Mucosa of rectum (tissue), 2 donors: Measurements from ENCODE around the gene CDIP1.

Source experiments
- H3K27ac ChIP-seq, 2 donors: one replicate each; pipeline ENCODE4 v1.7.0; 2013; ENCODE audit warnings: inconsistent platforms in 2 of 2, low read depth in 2 of 2, low read length in 2 of 2
- H3K27me3 ChIP-seq, 2 donors: one replicate each; pipeline ENCODE4 v1.7.0; 2013; ENCODE audit warnings: low read length in 2 of 2; ENCODE audit not compliant: control insufficient read depth in 2 of 2, insufficient read depth in 2 of 2
- H3K36me3 ChIP-seq, 2 donors: one replicate each; pipeline ENCODE4 v1.7.0; 2013; ENCODE audit warnings: low read length in 2 of 2; ENCODE audit not compliant: control insufficient read depth in 2 of 2, insufficient read depth in 2 of 2
- H3K4me1 ChIP-seq, 2 donors: one replicate each; pipeline ENCODE4 v1.7.0; 2013; ENCODE audit warnings: low read length in 2 of 2, mild to moderate bottlenecking in 1 of 2; ENCODE audit not compliant: control insufficient read depth in 2 of 2, insufficient read depth in 2 of 2
- H3K4me3 ChIP-seq, 2 donors: one replicate each; pipeline ENCODE4 v1.7.0; 2013; ENCODE audit warnings: low read length in 2 of 2
- H3K9ac ChIP-seq, 2 donors: one replicate each; pipeline ENCODE4 v1.7.0; 2013; ENCODE audit warnings: low read length in 2 of 2, low read depth in 1 of 2, mild to moderate bottlenecking in 1 of 2
- H3K9me3 ChIP-seq, 2 donors: one replicate each; pipeline ENCODE4 v1.7.0; 2013; ENCODE audit warnings: low read length in 2 of 2; ENCODE audit not compliant: control insufficient read depth in 2 of 2
- donor health status: healthy.
- donor health status: Normal muscosa, but diverticular disease.

The CDIP1 gene

DNA sequence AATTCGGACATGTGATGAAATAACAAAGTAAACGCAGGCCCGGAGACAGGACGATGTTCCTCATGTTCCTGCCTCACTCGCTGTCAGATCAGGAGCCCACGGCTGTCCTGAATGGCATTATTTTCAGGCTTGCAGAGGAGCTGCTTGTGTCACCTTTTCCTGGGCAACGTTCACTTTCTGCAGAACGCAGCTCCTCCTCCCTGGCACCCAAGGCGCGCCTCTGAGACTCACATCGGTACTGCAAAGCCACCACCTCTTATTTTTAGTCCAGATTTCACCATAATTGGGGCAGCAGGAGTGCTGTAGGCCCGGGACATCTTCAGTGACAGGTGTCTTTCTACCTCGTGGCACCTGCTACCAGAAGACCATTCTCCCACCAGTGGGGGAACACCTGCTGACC is 9.6 kb upstream of the CDIP1 start:
- Histone ChIP-seq H3K4me1 (no peaks in the 10 kb centered on the region), H3K9me3 (no peaks in the 10 kb centered on the region), H3K27me3 (no peaks in the 10 kb centered on the region), H3K9ac (no peak overlapping the region), H3K27ac (no peak overlapping the region), H3K36me3 (no peaks in the 10 kb centered on the region), H3K4me3 (no peak overlapping the region)

DNA sequence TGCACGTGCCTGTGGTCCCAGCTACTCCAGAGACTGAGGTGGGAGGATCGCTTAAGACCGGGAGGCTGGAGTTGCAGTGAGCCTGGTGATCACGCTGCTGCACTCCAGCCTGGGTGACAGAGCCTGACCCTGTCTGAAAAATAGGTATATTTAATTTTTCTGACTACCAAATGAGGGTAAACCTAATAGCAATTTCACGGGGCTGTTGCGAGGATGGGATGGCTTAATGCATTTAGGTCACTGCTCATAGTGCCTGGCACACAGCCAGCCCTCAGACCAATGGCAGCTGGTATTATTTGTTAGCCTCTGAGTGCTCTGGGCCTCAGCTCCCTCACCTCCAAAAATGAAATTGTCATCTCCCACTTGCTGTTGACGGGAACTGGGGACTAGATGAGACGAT is 5.9 kb upstream of the CDIP1 start:
- Histone ChIP-seq H3K4me3 (no peak overlapping the region), H3K9me3 (peaks cover 0 to 3% of the 10 kb centered on the region in 2 donors), H3K36me3 (no peaks in the 10 kb centered on the region), H3K27me3 (no peaks in the 10 kb centered on the region), H3K9ac (no peak overlapping the region), H3K27ac (no peak overlapping the region), H3K4me1 (no peaks in the 10 kb centered on the region)

DNA sequence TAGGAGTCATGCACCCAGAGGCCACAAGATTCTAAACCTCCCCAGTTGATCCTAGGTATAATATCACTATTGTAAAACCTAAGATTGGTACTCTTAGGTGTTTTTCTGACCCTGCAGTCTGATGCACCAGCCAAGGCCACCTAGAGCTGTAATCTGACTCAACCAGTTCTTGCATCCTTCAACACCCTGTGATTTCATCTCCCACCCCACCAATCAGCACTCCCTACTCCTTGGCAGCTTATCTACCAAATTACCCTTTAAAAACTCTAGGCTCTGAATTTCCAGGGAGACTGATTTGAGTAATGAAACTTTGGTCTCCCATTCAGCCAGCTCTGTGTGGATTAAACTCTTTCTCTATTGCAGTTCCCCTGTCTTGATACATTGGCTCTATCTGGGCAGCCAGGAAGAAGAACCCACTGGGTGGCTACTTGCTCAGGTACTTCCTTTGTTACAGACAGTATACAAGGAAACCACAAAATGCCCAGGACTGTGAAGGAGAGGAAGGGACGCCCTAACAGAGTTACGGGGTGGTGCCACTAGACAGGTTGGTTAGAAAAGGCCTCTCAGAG is 1.2 kb upstream of the CDIP1 start:
- H3K9ac ChIP-seq, result no peak overlapping the region
- peaks cover 0 to 3% of the 10 kb centered on the region in 2 donors for H3K9me3 ChIP-seq
- no peak overlapping the region for H3K27ac ChIP-seq
- H3K36me3 ChIP-seq, result no peaks in the 10 kb centered on the region
- H3K27me3 ChIP-seq, result no peaks in the 10 kb centered on the region
- no peak overlapping the region for H3K4me3 ChIP-seq
- H3K4me1 ChIP-seq, result peaks cover 6 to 10% of the 10 kb centered on the region in 2 donors

DNA sequence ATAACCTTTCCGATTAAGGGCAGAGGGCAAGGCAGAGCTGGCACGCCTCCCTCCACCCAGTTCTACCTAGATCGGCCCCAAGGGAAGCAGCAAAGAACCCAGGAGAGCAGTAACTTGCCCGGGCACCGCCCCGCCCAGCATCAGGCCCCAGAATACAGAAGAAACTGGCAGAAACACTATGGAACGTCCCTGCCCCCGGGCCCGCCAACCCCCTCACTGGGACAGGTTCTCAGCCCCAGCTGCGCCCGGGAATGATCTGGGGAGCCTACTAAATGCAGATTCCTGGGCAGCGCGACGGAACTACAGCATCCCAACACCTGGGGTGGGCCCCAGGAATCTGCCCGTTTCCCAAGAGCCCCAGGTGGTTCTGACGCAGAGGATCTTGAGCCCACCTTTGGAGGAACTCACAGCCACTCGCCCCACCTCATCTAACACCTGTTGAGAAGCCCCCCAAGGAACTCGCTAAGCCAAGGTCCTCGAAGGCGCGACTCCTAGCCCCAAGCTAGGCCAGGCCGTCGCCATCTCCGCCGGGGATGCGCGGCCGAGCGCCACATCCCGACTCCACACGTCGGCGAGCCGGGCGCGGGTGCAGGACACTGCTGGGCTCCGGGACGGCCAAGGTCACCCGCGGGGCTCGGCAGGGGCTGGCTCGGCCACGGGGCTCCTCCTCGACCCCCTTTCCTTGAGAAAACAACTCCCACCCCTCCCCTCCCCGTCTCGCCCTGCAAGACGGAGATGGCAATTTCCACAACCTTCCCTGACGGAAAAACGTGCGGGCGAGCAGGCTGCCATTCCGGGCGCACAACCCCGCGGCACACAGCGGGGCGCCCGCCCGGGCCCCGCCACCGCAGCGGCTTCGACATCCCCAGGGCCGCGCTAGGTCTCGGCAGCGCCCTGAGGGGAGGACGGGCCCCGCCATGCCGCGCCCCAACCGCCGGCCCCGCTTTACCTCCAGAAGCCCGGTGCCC is 913 bp downstream of the CDIP1 start:
- H3K4me3 ChIP-seq, result peak overlapping the region; percentile 61 to 80
- peaks cover 6 to 10% of the 10 kb centered on the region in 2 donors for H3K4me1 ChIP-seq
- H3K27me3 ChIP-seq, result no peaks in the 10 kb centered on the region
- H3K9me3 ChIP-seq, result peaks cover 0 to 3% of the 10 kb centered on the region in 2 donors
- no peaks in the 10 kb centered on the region for H3K36me3 ChIP-seq
- peak overlapping the region; percentile 40 to 90 for H3K27ac ChIP-seq
- peak overlapping the region; percentile 24 to 79 for H3K9ac ChIP-seq

DNA sequence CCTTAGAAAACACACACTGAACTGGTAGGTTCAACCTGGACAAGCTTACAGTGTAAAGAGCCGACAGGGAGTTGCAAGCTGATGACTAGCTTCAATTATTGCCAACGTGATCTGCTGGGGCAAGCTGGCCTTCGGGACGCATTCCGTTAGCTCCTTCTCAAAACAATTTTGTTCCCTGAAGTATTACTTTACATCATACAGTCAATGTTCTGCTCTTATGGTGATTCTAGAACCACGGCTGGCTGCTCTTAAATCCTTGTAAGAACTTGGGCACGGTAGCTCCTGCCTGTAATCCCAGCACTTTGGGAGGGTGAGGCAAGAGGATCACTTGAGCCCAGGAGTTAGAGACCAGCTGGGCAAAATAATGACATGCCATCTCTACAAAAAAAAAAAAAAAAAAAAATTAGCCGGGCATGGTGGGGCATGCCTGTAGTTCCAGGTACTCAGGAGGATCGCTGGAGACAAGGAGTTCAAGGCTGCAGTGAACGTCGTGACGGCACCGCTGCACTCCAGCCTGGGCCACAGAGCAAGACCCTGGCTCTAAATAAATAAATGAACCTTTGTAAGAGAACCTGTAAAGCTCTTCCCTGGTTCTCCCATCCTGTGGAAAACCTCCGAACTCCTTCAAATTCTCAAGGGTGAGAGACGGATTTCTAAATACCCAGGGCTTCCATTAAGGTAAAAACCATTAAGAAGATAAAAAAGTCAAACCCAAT is 2.0 kb downstream of the CDIP1 start:
- Histone ChIP-seq H3K9ac (no peak overlapping the region), H3K9me3 (peaks cover 0 to 3% of the 10 kb centered on the region in 2 donors), H3K27me3 (no peaks in the 10 kb centered on the region), H3K36me3 (no peaks in the 10 kb centered on the region), H3K27ac (no peak overlapping the region), H3K4me3 (no peak overlapping the region), H3K4me1 (peaks cover 6 to 10% of the 10 kb centered on the region in 2 donors)

DNA sequence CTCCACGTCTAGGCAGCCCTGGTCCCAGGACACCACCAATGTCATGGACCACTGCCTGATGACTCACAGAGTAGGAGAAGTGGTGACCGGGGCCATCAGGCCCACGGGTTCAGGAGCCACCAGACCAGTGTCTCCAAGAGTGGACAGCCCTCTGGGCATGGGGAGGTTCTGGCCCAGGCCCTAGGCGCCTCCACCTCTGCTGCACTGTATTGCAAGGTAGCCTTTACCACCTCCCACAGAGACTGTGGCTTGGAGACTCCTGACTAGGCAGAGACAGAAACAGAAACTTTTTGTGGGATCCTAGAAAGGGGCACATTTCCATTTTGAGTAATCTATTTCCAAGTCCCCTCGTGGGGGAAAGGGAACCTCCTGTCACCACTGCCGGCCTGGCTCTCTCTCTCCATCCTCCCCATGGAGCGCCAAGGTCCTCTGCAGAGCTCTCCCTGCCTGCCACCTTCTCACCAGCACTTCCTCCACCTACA is 2.9 kb downstream of the CDIP1 start:
- Histone ChIP-seq H3K9me3 (peaks cover 0 to 3% of the 10 kb centered on the region in 2 donors), H3K36me3 (no peaks in the 10 kb centered on the region), H3K27me3 (no peaks in the 10 kb centered on the region), H3K9ac (no peak overlapping the region), H3K4me1 (peaks cover 6 to 10% of the 10 kb centered on the region in 2 donors), H3K27ac (no peak overlapping the region), H3K4me3 (no peak overlapping the region)

DNA sequence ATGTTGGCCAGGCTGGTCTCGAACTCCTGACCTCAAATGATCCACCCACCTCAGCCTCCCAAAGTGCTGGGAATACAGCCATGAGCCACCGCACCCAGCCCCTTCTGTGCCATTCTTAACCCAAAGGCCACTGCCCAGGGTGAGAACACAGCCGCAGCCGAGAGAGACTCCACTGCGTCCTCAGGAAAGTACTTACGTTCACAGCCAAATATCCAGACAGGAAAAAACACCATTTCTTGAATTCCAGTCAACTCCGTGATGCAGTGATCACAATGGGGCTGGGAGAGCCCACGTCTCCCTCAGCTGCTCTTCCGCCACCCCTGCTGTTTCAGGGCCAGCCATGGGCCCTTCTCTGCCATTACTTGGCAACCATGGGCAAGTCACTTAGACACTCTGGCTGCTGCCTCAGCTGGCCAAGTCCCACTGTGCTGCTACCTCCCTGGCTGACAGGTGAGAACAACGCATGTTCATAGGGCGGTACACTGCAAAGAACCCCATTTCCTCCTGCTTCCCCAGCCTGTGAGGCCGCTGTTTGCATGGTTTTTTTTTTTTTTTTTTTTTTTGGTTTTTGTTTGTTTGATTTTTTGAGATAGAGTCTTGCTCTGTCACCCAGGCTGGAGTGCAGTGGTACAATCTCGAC is 4.3 kb downstream of the CDIP1 start:
- H3K36me3 ChIP-seq, result no peaks in the 10 kb centered on the region
- H3K4me1 ChIP-seq, result peaks cover 7 to 10% of the 10 kb centered on the region in 2 donors
- no peak overlapping the region for H3K27ac ChIP-seq

DNA sequence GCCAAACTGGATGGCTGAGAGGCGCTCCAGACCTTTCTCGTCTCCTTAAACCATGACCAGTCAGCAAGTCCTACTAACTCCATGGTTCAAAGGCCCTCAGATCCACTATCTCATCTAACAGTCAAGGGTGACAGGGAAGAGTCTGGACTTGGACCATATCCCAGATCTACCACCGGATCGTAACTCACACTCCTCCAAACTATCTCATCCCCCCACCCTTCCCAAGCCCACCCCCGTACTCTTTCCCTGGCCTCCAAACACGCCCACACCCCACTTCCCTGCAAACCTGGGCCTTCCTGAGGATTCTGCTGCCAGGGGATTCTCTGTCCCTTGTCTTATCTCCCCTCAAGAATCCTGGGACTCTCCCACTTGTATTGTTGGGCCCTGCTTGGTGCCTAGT is 5.1 kb downstream of the CDIP1 start:
- Histone ChIP-seq H3K36me3 (no peaks in the 10 kb centered on the region), H3K9me3 (no peaks in the 10 kb centered on the region), H3K4me3 (no peak overlapping the region), H3K27me3 (no peaks in the 10 kb centered on the region), H3K4me1 (peaks cover 7 to 11% of the 10 kb centered on the region in 2 donors), H3K9ac (no peak overlapping the region), H3K27ac (no peak overlapping the region)

More for the DNA sequence above, 4.3 kb downstream of the CDIP1 start:
- Histone ChIP-seq H3K4me3 (no peak overlapping the region), H3K9ac (no peak overlapping the region), H3K27me3 (no peaks in the 10 kb centered on the region), H3K9me3 (no peaks in the 10 kb centered on the region)

DNA sequence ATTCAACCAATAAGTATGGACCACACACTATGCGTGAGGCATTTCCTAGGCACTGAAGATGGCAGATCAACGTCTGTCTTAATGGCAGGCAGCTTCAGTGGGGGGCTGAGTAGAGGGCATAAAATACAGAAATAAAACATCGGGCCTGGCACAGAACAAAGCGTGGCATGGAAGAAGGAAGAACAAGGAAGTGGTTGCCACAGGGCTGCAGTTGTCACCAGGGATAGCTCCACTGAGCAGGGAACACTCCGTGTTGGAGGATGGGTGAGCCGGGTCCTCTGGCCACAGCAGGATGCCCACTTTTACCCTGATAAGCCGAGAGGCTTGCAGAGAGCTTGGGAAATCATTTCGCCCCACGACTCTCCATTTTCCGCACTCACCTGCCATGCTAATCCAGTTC is 6.3 kb downstream of the CDIP1 start:
- Histone ChIP-seq H3K9me3 (no peaks in the 10 kb centered on the region), H3K4me1 (peaks cover under 1 to 6% of the 10 kb centered on the region in 2 donors), H3K4me3 (no peak overlapping the region), H3K27me3 (no peaks in the 10 kb centered on the region), H3K36me3 (no peaks in the 10 kb centered on the region), H3K9ac (no peak overlapping the region), H3K27ac (no peak overlapping the region)
